ENCODE data around the gene OSGIN1. TPM values are rescaled to one million over a fixed set of nuclear protein-coding genes. Genes with fewer than 3 reads are reported as not detected.
"Not testable (repeated sequence)": the region's sequence is repeated elsewhere in the genome, so short reads cannot be mapped to it uniquely, and the experiment has no call there.

Gene OSGIN1
- total RNA-seq, 2 donors from 2014 or later: 0.48 to 2.5 TPM

DNA sequence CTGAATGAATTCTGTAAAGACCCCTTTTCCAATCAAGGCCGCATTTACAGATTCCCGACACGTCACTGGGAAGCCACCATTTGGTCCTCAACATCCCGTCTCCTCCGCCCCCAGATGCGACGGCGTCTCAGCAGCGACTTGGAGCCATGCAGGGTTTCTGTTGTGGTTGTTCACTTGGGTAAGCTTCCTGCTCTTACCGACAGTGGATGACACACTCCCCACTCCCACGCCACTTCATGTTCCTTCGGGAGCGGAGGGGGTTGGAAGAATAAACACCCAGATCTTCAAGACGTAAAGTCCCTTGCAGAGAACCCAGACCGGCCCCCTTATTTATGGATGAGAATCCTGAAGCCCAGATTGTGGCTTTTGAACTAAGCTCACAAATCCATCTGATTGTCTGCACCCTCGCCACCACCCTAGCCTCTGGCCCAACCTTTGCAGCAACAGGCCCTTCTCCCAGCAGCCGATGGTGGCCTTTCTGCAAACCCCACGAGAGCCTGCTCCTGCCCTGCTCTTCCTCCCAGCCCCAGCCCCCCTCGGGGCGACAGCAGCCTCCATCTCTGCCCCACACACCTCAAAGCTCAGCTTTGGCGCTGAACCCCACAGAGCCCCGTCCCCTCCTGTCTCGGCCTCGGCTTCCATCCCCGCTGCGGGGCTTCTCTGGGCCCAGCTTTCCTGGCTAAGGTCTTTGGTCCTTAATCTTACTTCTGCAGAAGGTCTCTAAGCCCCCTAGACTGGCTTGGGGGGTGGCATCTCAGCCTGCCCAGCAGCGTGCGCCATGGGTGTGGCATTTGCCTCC lies 19.0 kb upstream of the OSGIN1 start:
- H3K27me3 Mint-ChIP-seq: no peaks in the 10 kb centered on the region
- no peak overlapping the region for H3K4me3 Mint-ChIP-seq
- no peaks in the 10 kb centered on the region for H3K9me3 Mint-ChIP-seq
- H3K27ac Mint-ChIP-seq: no peak overlapping the region
- no peaks in the 10 kb centered on the region for H3K4me1 Mint-ChIP-seq
- no peak for ATAC-seq (replicated peaks)
- H3K36me3 Mint-ChIP-seq (ENCODE audit: low read depth): no peaks in the 10 kb centered on the region

DNA sequence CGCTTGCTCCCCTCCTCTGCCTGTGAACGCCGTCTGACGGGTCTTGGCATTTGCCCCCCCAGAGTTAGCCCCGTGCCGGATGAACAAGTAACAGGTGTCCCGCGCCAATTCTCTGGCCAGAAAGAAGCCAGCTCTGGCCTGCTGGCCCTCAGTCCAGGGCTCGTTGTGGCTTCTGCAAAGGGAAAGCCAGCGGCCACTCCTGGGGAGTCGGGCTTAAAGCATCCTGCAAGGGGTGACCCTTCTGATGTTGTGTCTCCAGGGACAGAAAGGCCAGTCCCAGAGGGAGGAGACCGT lies 18.4 kb upstream of the OSGIN1 start:
- H3K27me3 Mint-ChIP-seq: no peaks in the 10 kb centered on the region
- H3K27ac Mint-ChIP-seq: no peak overlapping the region
- no peaks in the 10 kb centered on the region for H3K9me3 Mint-ChIP-seq
- no peaks in the 10 kb centered on the region for H3K36me3 Mint-ChIP-seq (ENCODE audit: low read depth)
- H3K4me1 Mint-ChIP-seq: peaks cover 5% of the 10 kb centered on the region
- no peak for ATAC-seq (replicated peaks)
- no peak overlapping the region for H3K4me3 Mint-ChIP-seq

DNA sequence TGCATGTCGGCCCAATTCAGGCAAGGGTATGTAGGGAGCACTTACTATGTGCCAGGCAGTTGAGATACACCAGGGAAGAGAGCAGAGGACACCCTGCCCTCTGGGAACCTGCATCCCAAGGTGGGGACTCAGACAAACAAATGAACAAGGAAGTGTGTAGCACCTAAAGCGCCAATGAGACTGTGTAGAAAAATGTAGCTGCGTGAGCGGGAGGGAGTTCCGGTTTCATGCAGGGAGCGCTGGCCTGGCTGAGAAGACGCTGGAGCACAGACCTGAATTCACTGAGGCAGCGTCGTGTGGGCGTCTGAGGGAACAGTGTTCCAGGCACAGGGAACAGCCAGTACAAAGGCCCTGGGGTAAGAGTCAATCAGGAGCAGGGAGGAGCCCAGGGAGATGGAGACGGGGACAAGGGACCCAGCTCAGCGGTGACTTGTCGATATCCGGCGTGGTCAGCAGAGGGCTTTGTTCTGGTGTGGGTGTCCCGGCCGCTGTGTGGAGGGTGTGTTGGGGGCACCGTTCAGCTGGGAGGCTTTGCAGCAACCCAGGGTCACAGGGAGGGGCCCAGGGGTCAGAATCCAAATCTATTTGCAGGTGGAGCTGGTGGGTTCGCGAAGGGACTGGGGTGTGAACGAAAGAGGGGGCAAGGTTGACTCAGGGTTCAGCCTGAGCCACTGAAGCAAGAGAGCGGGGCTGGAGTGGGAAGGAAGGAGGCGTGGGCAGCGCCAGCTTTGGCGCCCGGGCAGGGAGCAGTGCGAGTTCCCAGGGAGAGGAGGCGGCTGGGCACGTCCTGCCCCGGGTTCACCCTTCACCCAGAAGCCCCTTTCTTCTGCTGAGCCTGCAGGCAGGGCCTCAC lies 17.8 kb upstream of the OSGIN1 start:
- Mint-ChIP-seq H3K4me1 (peaks cover 5% of the 10 kb centered on the region), H3K27ac (no peak overlapping the region), H3K9me3 (no peaks in the 10 kb centered on the region), H3K4me3 (no peak overlapping the region), H3K27me3 (no peaks in the 10 kb centered on the region), H3K36me3 (ENCODE audit: low read depth) (no peaks in the 10 kb centered on the region)
- no peak for ATAC-seq (replicated peaks)

DNA sequence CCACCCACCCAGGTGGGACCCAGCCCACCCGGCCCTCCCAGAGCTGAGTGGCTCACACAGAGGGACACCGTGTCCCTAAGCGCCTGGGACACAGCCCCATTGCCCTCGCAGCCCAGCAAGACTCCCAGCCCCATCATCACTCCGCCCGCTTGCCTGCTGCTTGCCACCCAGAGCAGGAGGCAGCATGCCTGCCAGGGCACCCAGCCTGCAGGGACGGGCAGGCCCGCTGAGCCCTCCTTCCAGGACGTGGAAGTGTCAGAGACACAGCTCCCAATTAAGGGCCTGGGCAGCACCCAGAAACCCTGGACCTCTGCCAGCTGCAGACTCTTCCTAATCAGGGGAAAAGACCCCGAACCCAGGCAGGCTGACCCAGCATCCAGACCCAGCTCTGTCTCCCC lies 17.2 kb upstream of the OSGIN1 start:
- peaks cover 5% of the 10 kb centered on the region for H3K4me1 Mint-ChIP-seq
- no peak for ATAC-seq (replicated peaks)
- H3K4me3 Mint-ChIP-seq: no peak overlapping the region
- no peak overlapping the region for H3K27ac Mint-ChIP-seq
- H3K27me3 Mint-ChIP-seq: no peaks in the 10 kb centered on the region
- no peaks in the 10 kb centered on the region for H3K9me3 Mint-ChIP-seq
- H3K36me3 Mint-ChIP-seq (ENCODE audit: low read depth): no peaks in the 10 kb centered on the region

GRCh38 chr16:83936581-83937165 lies 16.4 kb upstream of the OSGIN1 start:
- H3K4me1 Mint-ChIP-seq: peaks cover 5% of the 10 kb centered on the region
- peak overlapping the region; percentile 18 for H3K27ac Mint-ChIP-seq
- no peak overlapping the region for H3K4me3 Mint-ChIP-seq
- no peaks in the 10 kb centered on the region for H3K9me3 Mint-ChIP-seq
- no peak for ATAC-seq (replicated peaks)
- H3K36me3 Mint-ChIP-seq (ENCODE audit: low read depth): no peaks in the 10 kb centered on the region
- no peaks in the 10 kb centered on the region for H3K27me3 Mint-ChIP-seq

DNA sequence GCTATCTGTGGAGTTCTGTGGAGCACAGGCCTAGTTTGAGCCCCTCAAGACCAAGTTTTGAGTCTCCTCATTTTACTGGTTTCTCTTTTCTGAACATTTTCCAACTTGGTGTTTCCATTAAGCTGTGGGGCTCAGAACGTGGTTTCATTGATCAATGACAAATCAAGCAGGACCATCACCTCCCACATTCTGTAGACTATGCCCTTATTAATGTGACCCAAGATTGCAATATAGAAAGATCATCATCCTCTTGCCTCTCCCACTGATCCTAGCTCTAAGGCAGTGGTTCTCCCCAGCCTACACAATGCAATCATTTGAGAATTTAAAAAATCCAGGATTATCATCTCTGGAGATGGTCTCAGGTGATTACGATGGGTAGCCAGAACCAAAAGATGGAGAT lies 15.8 kb upstream of the OSGIN1 start:
- ATAC-seq (replicated peaks): no peak
- no peak overlapping the region for H3K4me3 Mint-ChIP-seq
- H3K4me1 Mint-ChIP-seq: peaks cover 5% of the 10 kb centered on the region
- H3K27me3 Mint-ChIP-seq: no peaks in the 10 kb centered on the region
- no peaks in the 10 kb centered on the region for H3K9me3 Mint-ChIP-seq
- H3K36me3 Mint-ChIP-seq (ENCODE audit: low read depth): no peaks in the 10 kb centered on the region
- no peak overlapping the region for H3K27ac Mint-ChIP-seq

- H3K4me1 Mint-ChIP-seq: peaks cover 5% of the 10 kb centered on the region
- no peak overlapping the region for H3K27ac Mint-ChIP-seq
- no peaks in the 10 kb centered on the region for H3K9me3 Mint-ChIP-seq
- no peaks in the 10 kb centered on the region for H3K27me3 Mint-ChIP-seq
- H3K36me3 Mint-ChIP-seq (ENCODE audit: low read depth): no peaks in the 10 kb centered on the region
- no peak overlapping the region for H3K4me3 Mint-ChIP-seq
- no peak for ATAC-seq (replicated peaks)
Measured at GRCh38 chr16:83937922-83938885, 14.8 kb upstream of the OSGIN1 start.

GRCh38 chr16:83939266-83939855 lies 13.7 kb upstream of the OSGIN1 start:
- ATAC-seq (replicated peaks): no peak
- Mint-ChIP-seq H3K4me1 (peaks cover 5% of the 10 kb centered on the region), H3K27me3 (no peaks in the 10 kb centered on the region), H3K4me3 (no peak overlapping the region), H3K9me3 (no peaks in the 10 kb centered on the region), H3K27ac (peak overlapping the region; percentile 78), H3K36me3 (ENCODE audit: low read depth) (no peaks in the 10 kb centered on the region)

- no peak for ATAC-seq (replicated peaks)
- Mint-ChIP-seq H3K36me3 (ENCODE audit: low read depth) (no peaks in the 10 kb centered on the region), H3K4me1 (peaks cover 5% of the 10 kb centered on the region), H3K9me3 (no peaks in the 10 kb centered on the region), H3K4me3 (no peak overlapping the region), H3K27ac (no peak overlapping the region), H3K27me3 (no peaks in the 10 kb centered on the region)
Measured at GRCh38 chr16:83940119-83940518, 12.9 kb upstream of the OSGIN1 start.

DNA sequence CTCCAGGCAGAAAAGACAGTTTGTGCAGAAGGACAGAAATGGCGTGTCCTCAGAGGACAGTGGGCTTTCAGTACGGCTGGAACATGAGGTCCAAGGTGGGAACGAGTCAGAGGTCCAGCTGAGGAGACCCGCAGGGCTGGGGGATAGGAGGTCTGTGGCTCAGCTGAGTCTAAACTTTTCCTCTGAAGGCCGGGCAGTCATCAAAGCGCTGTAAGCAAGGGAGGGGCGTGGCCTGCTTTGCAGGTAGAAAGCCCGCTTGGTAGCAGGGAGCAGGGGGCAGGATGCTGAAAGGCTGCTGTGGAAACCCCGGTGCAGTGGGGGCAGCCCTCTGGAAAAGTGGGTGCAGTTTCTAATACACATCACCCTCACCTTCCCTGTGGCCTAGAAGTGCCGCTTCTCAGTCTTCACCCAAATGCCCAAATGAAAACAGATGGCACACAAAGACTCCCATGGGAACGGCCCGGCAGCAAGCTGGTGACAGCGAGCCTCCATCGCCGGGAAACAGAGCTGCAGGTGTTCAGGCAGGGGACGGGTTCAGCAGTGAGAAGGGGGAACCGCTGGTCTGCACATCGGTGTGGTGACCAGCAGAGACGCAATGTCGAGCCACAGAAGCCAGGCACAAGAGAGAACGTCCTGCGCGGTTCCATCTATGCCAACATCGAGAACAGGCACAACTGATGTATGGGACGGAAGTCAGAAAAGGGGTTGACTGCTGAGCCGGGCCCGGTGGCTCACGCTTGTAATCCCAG lies 12.2 kb upstream of the OSGIN1 start:
- H3K27ac Mint-ChIP-seq: no peak overlapping the region
- ATAC-seq (replicated peaks): no peak
- no peaks in the 10 kb centered on the region for H3K36me3 Mint-ChIP-seq (ENCODE audit: low read depth)
- H3K4me3 Mint-ChIP-seq: no peak overlapping the region
- H3K27me3 Mint-ChIP-seq: no peaks in the 10 kb centered on the region
- H3K4me1 Mint-ChIP-seq: peaks cover 5% of the 10 kb centered on the region
- H3K9me3 Mint-ChIP-seq: no peaks in the 10 kb centered on the region

- not testable (repeated sequence) for H3K4me1 Mint-ChIP-seq; H3K27ac Mint-ChIP-seq; H3K36me3 Mint-ChIP-seq (ENCODE audit: low read depth); H3K9me3 Mint-ChIP-seq; H3K27me3 Mint-ChIP-seq; H3K4me3 Mint-ChIP-seq; ATAC-seq (replicated peaks)
Measured at GRCh38 chr16:83941546-83941945, 11.5 kb upstream of the OSGIN1 start.

DNA sequence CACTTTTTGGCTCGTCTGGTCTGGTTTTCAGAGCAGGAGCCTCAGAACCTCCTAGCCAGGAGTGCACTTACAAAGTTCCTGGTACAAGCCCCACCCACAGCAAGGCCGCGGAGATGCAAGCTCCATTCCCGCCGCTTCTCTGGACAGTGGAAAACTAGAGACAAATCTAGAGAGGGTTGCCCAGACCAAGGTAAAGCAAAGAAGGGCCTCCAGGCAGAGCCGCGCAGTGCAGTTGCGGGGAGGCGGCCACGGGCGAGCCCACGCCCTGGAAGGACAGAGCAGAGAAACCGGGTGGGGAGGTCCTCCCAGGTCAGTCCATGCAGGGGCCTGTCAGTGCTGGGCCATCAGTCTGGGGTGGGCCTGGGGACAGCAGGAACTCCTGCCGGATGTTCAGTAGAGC lies 11.0 kb upstream of the OSGIN1 start:
- ATAC-seq (replicated peaks): no peak
- no peaks in the 10 kb centered on the region for H3K27me3 Mint-ChIP-seq
- H3K9me3 Mint-ChIP-seq: no peaks in the 10 kb centered on the region
- no peak overlapping the region for H3K4me3 Mint-ChIP-seq
- peaks cover 5% of the 10 kb centered on the region for H3K4me1 Mint-ChIP-seq
- no peaks in the 10 kb centered on the region for H3K36me3 Mint-ChIP-seq (ENCODE audit: low read depth)
- H3K27ac Mint-ChIP-seq: no peak overlapping the region

- Mint-ChIP-seq H3K27ac (no peak overlapping the region), H3K4me3 (no peak overlapping the region), H3K4me1 (peaks cover 5% of the 10 kb centered on the region), H3K36me3 (ENCODE audit: low read depth) (no peaks in the 10 kb centered on the region), H3K9me3 (no peaks in the 10 kb centered on the region), H3K27me3 (no peaks in the 10 kb centered on the region)
- no peak for ATAC-seq (replicated peaks)
Measured at GRCh38 chr16:83942815-83943515, 10.1 kb upstream of the OSGIN1 start.
